SK-N-SH (cell line): Measurements from ENCODE around the gene METAP1.

Experiments
- CTCF ChIP-seq: fragments of 200-600 bp; sonication (generic); IDR thresholded peaks from 2 replicates; pipeline ENCODE4 v1.6.1; 2017; ENCODE audit warnings: antibody characterized with exemption, mild to moderate bottlenecking, moderate library complexity
- POLR2AphosphoS5 ChIP-seq: IDR thresholded peaks from 2 replicates; pipeline ENCODE4 v1.6.1; 2012; ENCODE audit warnings: low read depth, low read length

- no peak for TF ChIP-seq CTCF
- no peak for TF ChIP-seq POLR2AphosphoS5
Measured at GRCh38 chr4:99024481-99025275, 29.2 kb downstream of the METAP1 start.
